ENCODE results near the gene POLR2E.

Gene POLR2E

DNA sequence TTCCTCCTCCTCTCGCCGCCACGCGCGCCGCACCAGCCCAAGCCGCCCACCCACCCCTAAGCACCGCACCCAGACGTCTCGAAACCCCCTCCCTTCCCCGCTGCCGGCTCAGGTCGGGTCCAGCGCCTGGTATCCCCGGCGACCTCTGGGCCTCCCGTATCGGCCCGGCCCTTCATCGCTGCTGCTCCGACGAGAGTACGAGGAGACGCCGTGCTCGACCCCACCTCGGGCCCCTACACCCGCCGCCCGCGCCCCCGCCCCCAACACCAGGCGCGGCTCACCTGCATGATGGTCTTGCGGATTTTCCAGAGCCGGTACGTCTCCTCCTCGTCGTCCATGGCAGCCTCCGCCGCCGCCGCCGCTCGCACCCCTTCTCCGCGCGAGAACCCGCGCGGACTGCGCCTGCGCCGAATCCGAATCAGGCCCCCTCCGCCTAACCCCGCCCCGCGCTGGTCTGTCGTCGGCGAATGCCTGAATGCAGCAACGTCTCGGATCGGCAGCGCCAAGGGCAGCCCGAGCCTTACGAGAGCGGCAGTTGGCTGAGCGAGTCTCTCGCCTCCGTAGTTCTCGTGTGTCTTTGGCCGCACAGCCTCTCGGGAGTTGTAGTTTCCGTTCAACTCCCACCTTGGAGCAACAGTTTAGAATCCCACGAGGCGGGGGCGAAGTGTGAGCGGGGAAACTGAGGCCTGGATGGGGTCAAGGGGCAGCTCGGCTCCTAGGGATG, at the start of gene POLR2E:
Gene POLR2E (minus strand): TSS at position 398 of the 724 bp plus-strand sequence. CDS start 60 bp downstream, at position 338.
- peaks cover 35 to 43% (median 39%) of the 10 kb centered on the region in 11 experiments for H3K36me3 ChIP-seq
- H3K27ac ChIP-seq = peak within 1 kb of the TSS; percentile 68 to 100 (median 98)
- H3K4me3 ChIP-seq = peak within 1 kb of the TSS; percentile 91 to 100 (median 98)
- H4K20me1 ChIP-seq = peaks cover 8 to 48% (median 41%) of the 10 kb centered on the region in 11 experiments; a peak in 20 of 22 replicates
- peak within 1 kb of the TSS; percentile 90 to 100 (median 98) for H3K4me2 ChIP-seq
- no peaks in the 10 kb centered on the region for H3K27me3 ChIP-seq
- peak within 1 kb of the TSS; percentile 90 to 99 (median 96) for H3K9ac ChIP-seq
- peaks cover 0 to 13% (median 8%) of the 10 kb centered on the region in 11 experiments; a peak in 14 of 22 replicates for H3K9me3 ChIP-seq (replicated peaks in 1 of 11)
- TF ChIP-seq Cebpa-rat (IDR thresholded peaks at IDR 0.05) = no peak
- H3K4me1 ChIP-seq = peaks cover 52 to 90% (median 77%) of the 10 kb centered on the region in 10 experiments

DNA sequence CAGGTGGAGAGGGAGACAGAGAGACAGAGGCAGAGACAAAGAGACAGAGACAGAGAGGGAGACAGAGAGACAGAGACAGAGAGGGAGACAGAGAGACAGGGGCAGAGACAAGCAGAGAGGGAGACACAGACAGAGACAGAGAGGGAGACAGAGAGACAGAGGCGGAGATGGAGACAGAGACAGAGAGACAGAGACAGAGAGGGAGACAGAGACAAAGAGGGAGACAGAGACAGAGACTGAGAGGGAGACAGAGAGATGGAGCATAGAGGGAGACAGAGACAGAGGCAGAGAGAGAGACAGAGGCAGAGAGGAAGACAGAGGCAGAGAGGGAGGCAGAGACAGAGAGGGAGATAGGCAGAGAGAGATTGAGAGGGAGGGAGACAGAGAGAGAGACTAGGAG, 49.6 kb upstream of the POLR2E start:
- Histone ChIP-seq H3K4me1 (peaks cover 0 to 14% (median 2%) of the 10 kb centered on the region in 10 experiments; a peak in 7 of 20 replicates), H3K9me3 (replicated peaks in 1 of 11) (peaks cover 0 to 32% (median 14%) of the 10 kb centered on the region in 11 experiments; a peak in 15 of 22 replicates), H3K27me3 (no peaks in the 10 kb centered on the region), H4K20me1 (peaks cover 6 to 78% (median 46%) of the 10 kb centered on the region in 11 experiments; a peak in 20 of 22 replicates), H3K4me3 (no peak overlapping the region), H3K9ac (no peak overlapping the region), H3K27ac (no peak overlapping the region), H3K4me2 (no peak overlapping the region), H3K36me3 (peaks cover 47 to 89% (median 77%) of the 10 kb centered on the region in 11 experiments)
- no peak for TF ChIP-seq Cebpa-rat (IDR thresholded peaks at IDR 0.05)

DNA sequence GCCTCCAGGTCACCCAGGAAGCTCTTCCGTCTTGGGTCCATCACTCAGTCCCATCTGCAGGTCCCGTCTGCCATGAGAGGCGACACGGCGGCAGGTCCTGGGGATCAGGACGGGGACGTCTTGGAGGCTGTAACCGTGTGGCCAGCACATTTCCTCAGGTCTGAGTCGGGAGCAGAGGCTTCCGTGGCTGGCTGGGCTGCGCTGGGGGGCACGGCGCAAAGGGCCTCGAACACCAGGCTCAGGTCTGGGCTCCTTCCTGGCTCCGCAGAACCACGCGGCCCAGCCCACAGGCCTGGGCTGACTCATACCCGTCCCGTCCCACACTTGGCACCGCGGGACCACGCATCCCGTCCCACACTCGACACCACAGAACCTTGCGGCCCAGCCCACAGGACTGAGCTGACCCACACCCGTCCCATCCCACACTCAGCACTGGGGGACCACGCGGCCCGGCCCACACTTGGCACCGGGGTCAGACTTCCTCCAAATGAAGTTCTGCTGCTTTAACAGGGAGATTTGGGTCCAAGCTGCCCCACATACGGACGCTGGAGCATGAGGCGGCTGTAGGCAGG, 48.7 kb upstream of the POLR2E start:
- no peak overlapping the region for H3K27ac ChIP-seq
- TF ChIP-seq Cebpa-rat (IDR thresholded peaks at IDR 0.05) = no peak
- peaks cover 0 to 14% (median 2%) of the 10 kb centered on the region in 10 experiments; a peak in 7 of 20 replicates for H3K4me1 ChIP-seq
- no peaks in the 10 kb centered on the region for H3K27me3 ChIP-seq
- peaks cover 42 to 89% (median 79%) of the 10 kb centered on the region in 11 experiments for H3K36me3 ChIP-seq
- no peak overlapping the region for H3K4me3 ChIP-seq
- no peak overlapping the region for H3K9ac ChIP-seq
- peaks cover 0 to 32% (median 14%) of the 10 kb centered on the region in 11 experiments; a peak in 15 of 22 replicates for H3K9me3 ChIP-seq (replicated peaks in 1 of 11)
- H3K4me2 ChIP-seq = no peak overlapping the region
- H4K20me1 ChIP-seq = peaks cover 6 to 78% (median 45%) of the 10 kb centered on the region in 11 experiments; a peak in 19 of 22 replicates

DNA sequence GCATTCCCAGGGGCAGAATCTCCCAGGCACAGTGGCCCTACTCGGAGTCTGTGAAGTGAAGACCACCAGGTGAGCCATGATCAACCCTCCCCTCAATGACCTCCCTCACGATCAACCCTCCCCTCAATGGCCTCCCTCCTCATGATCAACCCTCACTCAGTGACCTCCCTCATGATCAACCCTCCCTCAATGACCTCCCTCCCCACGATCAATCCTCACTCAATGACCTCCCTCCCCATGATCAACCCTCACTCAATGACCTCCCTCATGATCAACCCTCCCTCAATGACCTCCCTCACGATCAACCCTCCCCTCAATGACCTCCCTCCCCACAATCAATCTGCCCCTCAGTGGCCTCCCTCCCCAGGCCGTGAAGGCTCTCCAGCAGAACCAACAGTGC, 46.8 kb upstream of the POLR2E start:
- H3K4me3 ChIP-seq = no peak overlapping the region
- no peak overlapping the region for H3K27ac ChIP-seq
- H3K36me3 ChIP-seq = peaks cover 35 to 85% (median 72%) of the 10 kb centered on the region in 11 experiments
- 0 out of 22 replicates have a peak overlapping the region, but pooled peaks of 1 of the 11 experiments have one; percentile 4 for H3K4me2 ChIP-seq
- peaks cover 0 to 32% (median 14%) of the 10 kb centered on the region in 11 experiments; a peak in 15 of 22 replicates for H3K9me3 ChIP-seq (replicated peaks in 1 of 11)
- no peaks in the 10 kb centered on the region for H3K27me3 ChIP-seq
- TF ChIP-seq Cebpa-rat (IDR thresholded peaks at IDR 0.05) = no peak
- no peak overlapping the region for H3K9ac ChIP-seq
- H4K20me1 ChIP-seq = peaks cover 11 to 75% (median 42%) of the 10 kb centered on the region in 11 experiments; a peak in 19 of 22 replicates
- peaks cover under 1 to 19% (median 3%) of the 10 kb centered on the region in 10 experiments for H3K4me1 ChIP-seq

DNA sequence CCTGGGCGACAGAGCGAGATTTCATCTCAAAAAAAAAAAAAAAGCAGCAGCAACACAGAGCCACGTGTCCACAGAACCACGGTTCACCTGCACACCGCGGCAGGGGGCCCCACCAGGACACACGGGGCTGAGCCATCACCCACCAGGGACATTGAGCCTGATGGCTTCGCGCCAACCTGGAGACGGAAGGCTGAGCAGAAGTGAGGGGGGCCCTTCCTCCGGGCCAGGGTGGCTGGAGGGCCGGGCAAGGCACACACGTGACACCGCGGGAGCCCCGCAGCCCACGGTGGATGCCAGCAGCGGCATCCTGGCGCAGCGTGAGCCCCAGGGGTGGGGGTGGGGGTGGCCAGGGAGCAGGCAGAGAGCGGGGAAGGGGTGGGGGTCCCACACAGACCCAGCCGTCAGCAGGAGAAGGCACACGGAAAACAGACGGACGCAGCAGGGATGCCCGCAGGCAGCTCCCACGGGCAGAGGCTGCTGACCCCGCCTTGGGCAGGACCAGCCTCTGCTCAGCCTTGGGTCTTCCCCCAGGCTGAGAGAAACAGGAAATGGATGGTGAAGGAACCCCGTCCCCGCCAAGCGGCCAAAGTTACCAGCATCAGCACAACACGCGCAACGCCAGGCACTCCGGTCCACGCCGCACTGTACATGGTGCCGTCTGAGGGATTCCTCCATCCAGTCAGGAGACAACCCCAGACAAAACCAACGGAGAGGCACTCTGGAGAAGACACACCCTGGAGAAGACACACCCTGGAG, 45.3 kb upstream of the POLR2E start:
- no peak for TF ChIP-seq Cebpa-rat (IDR thresholded peaks at IDR 0.05)
- H3K4me1 ChIP-seq = peaks cover 16 to 34% (median 18%) of the 10 kb centered on the region in 10 experiments
- H3K27me3 ChIP-seq = no peaks in the 10 kb centered on the region
- no peak overlapping the region for H3K9ac ChIP-seq
- peaks cover 26 to 80% (median 60%) of the 10 kb centered on the region in 11 experiments for H3K36me3 ChIP-seq
- H3K27ac ChIP-seq = no peak overlapping the region
- H3K9me3 ChIP-seq (replicated peaks in 1 of 11) = peaks cover 0 to 32% (median 14%) of the 10 kb centered on the region in 11 experiments; a peak in 15 of 22 replicates
- peaks cover 21 to 75% (median 44%) of the 10 kb centered on the region in 11 experiments; a peak in 20 of 22 replicates for H4K20me1 ChIP-seq
- H3K4me2 ChIP-seq = peak overlapping the region in 3 of 11 experiments; percentile 24 to 42 (median 32); a peak in 5 of 22 replicates
- H3K4me3 ChIP-seq = no peak overlapping the region

DNA sequence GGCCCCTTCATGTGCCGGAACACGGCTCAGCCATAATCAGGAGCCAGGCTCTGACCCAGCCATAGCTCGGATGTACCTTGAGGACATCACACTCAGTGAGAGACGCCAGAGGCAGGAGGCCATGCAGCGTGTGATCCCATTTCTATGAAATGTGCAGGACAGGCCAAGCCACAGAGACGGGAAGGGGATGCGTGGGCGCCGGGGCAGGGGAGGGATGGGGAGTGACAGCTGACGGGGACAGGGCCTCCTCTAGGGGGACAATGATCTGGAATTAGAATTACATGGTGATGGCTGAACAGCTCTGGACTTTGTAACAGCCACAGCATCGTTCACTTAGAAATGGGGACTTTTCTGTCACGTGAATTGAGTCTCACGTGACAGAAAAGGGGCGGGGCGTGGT, 44.0 kb upstream of the POLR2E start:
- peaks cover 20 to 79% (median 52%) of the 10 kb centered on the region in 11 experiments for H3K36me3 ChIP-seq
- H3K27ac ChIP-seq = no peak overlapping the region
- no peak overlapping the region for H3K4me3 ChIP-seq
- no peak for TF ChIP-seq Cebpa-rat (IDR thresholded peaks at IDR 0.05)
- no peak overlapping the region for H3K4me2 ChIP-seq
- no peaks in the 10 kb centered on the region for H3K27me3 ChIP-seq
- peaks cover 24 to 72% (median 50%) of the 10 kb centered on the region in 11 experiments; a peak in 19 of 22 replicates for H4K20me1 ChIP-seq
- peaks cover 22 to 47% (median 28%) of the 10 kb centered on the region in 10 experiments for H3K4me1 ChIP-seq
- H3K9ac ChIP-seq = no peak overlapping the region
- H3K9me3 ChIP-seq (replicated peaks in 1 of 11) = peaks cover 0 to 31% (median 14%) of the 10 kb centered on the region in 11 experiments; a peak in 15 of 22 replicates

DNA sequence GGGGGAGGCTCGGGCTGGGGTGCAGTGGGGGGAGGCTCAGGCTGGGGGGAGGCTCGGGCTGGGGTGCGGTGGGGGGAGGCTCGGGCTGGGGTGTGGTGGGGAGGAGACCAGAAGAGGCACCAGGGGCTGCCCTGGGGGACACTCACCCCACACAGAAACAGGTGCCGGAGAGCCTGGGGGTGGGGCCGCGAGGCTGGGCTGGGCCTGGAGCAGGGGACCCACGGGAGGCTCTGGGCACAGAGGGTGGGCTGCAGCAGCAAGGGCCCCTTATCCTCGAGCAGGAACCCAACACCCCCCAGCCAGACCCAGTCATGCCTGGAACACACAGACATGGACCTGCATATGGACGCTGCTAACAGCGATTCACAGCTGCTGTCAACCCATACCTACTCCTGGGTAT, 42.9 kb upstream of the POLR2E start:
- H3K9me3 ChIP-seq (replicated peaks in 1 of 11) = peaks cover 0 to 28% (median 8%) of the 10 kb centered on the region in 11 experiments; a peak in 15 of 22 replicates
- H4K20me1 ChIP-seq = peaks cover 33 to 73% (median 55%) of the 10 kb centered on the region in 11 experiments; a peak in 20 of 22 replicates
- peaks cover 32 to 57% (median 38%) of the 10 kb centered on the region in 10 experiments for H3K4me1 ChIP-seq
- no peak overlapping the region for H3K9ac ChIP-seq
- H3K27ac ChIP-seq = no peak overlapping the region
- no peak overlapping the region for H3K4me3 ChIP-seq
- TF ChIP-seq Cebpa-rat (IDR thresholded peaks at IDR 0.05) = no peak
- H3K27me3 ChIP-seq = no peaks in the 10 kb centered on the region
- no peak overlapping the region for H3K4me2 ChIP-seq
- H3K36me3 ChIP-seq = peaks cover 14 to 76% (median 45%) of the 10 kb centered on the region in 11 experiments

Measured in BLaER1 treated with 17β-estradiol and CSF1 and Interleukin-3, amounts not matched to agents 10 nM and 100 nM (cell line).